Activated CD4-positive, CD25-positive, alpha-beta regulatory T cell treated with anti-CD3 and anti-CD28 coated beads, Interleukin-2, amount 50 U/mL, for 72 hours (primary cell): ENCODE results near the gene CALML3.
A peak's percentile ranks its signal among the peaks of the same experiment; 100 is the strongest.
"Not testable (repeated sequence)": the region's sequence is repeated elsewhere in the genome, so short reads cannot be mapped to it uniquely, and the experiment has no call there.

Experiments used
- DNase-seq: peaks from one replicate; pipeline ENCODE4 v3.0.0; 2021

The CALML3 gene

DNA sequence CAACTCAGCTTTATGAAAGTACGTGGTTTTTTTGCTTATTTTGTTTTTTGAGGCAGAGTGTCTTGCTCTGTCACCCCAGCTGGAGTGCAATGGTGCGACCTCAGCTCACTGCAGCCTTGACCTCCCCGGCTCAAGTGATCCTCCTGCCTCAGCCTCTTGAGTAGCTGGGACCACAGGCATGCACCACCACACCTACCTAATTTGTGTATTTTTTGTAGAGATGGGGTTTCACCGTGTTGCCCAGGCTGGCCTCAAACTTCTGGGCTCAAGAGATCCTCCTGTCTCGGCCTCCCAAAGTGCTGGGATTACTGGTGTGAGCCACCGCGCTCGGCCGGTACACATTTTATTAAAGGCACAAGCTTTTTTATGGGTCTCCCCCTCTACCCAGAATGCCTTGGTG is 34.3 kb downstream of the CALML3 start:
- DNase-seq: not testable (repeated sequence)

GRCh38 chr10:5559642-5560141 is 34.9 kb downstream of the CALML3 start:
- DNase-seq: no peak

GRCh38 chr10:5560142-5560816 is 35.5 kb downstream of the CALML3 start:
- no peak for DNase-seq

DNA sequence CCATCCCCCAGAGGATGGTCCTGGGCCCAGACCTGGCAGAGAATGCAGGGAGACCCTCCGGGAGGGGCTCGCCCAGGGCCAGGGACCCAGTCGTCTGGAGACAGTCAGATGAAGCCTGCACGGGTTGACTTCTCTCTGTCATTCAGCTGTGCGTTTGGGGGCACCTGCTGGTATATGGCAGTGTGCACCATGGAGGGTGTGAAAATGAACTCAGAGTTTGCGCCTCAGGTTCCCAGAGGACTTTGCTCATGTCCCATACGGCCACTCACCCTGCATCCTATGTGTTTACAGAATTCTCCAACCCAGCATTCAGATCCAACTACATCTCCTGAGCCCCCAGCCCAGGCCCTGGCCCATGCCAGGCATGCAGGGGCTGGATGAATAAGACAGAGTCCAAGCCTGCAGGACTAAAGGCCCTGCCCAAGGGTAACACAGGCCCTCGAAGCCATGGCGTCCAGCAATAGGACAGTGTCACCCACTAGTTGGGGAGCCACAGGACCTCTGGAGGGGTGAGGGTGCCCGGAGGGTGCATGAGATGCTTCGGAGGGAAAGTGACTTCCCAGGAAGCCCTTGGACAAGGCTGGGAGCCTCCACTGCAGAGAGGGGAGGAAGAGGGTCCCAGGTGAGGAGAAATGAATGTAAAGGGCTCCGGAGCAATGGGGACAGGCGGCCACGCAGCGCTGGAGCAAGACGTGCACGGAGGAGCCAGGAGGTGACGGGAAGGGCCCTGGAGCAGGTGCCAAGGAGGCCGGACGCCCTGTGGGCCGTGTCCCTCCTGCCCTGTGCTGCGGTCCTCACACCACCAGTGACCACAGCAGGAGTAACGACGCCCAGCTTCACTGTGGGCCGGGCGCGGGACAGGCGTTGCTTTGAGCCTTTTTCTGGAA is 36.3 kb downstream of the CALML3 start:
- DNase-seq: no peak

DNA sequence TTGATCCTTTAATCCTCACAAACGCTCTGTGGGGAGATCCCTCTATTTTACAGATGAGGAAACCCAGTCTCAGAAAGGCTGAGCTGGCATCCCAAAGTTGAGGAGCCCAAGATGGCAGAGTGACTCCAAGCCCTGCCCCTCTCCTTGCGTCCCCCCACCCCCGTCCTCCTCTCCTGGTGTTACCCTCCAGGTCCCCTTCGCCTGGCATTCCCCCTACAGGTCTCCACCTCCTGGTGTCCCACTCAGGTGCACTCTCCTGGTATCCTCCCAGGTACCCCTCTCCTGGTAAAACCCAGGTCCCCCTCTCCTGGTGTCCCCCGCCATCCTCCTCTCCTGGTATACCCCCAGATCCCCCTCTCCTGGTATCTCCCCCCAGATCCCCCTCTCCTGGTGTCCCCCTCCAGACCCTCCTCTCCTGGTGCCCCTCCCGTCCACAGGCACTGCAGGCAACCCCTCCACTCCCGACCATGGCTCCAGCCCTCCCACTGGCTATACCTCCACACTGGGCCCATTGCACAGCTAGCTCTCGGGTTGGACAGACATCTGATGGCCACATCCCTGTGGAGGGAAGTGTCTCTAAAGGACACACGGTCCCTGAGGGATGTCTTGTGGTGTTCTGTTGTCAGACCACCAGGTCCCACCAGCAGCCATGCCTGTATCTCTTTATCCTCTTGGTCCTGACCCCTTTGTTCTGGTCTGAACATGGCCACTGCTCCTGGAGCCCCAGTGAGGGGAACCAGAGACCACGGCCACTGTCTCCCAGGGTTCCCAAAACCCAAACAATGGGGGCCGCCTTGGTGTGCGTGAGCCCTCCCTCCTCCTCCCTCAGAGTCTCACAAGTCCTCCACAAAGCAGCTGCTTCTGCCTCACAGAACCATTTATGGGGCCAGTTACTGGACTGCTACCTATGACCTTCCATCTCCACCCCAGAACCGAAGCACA is 37.2 kb downstream of the CALML3 start:
- DNase-seq: no peak

DNA sequence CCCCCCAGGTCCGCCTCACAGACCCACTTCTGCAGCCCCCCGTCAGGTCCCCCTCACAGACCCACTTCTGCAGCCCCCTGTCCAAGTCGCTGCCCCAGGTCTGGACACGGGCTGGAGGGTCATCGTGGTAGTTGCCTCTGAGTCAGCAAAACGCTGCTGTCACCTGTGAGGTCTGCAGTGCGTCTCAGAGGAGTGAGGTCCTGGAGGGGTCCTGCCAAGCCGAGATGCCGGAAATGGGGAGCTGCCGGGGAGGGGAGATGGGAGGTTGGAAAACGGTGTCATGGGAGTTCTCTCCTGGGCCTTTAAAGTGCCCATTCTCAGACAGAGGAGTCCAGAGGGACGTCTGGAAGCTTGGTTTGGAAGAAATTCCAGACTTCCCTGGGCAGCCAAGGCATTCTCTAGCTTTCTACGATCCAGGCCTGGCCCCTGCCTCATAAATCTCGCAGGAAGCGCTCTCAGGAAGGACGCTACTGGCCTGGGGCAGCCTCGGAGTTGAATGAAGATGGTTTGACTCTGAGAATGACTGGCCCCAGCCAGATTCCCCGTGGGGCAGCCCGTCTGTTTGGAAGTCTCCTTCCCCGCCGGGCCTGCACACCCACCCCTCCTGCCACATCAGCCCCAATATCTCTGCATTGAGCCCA is 38.7 kb downstream of the CALML3 start:
- DNase-seq: no peak

- peak; percentile 51 for DNase-seq
Measured at GRCh38 chr10:5563991-5564536, 39.3 kb downstream of the CALML3 start.

DNA sequence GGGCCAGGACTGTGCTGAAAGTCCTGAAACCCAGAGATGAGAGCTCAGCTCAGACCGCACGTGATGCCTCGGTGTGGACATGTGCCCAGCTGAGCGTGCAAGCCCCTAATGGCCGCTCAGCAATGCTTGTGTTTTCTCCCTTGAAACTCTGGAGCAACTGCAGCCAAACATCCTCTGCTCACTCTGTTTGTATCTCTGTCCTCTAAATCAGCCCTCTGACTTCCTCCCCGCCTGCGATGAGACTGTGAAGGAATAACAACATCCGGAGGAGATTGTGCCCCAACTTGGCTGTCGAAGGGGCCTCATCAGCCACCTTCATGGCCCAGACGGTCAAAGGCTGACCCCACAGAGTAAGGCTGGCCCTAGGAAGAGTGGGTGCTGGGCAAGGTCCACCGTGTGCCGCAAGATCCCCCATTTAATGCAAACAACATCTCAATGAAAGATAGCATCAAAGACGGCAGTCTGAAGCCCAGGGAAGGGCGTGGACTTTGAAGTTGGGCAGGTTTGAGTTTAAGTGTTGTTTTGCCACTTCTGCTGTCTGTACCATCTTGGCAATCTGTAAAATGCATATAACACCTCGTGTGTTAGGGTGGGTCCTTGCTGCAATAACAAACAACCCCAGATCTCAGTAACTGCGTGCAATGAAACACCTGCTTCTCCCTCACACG is 39.9 kb downstream of the CALML3 start:
- DNase-seq: no peak

- DNase-seq: peak; percentile 24
Measured at GRCh38 chr10:5565205-5565545, 40.4 kb downstream of the CALML3 start.

DNA sequence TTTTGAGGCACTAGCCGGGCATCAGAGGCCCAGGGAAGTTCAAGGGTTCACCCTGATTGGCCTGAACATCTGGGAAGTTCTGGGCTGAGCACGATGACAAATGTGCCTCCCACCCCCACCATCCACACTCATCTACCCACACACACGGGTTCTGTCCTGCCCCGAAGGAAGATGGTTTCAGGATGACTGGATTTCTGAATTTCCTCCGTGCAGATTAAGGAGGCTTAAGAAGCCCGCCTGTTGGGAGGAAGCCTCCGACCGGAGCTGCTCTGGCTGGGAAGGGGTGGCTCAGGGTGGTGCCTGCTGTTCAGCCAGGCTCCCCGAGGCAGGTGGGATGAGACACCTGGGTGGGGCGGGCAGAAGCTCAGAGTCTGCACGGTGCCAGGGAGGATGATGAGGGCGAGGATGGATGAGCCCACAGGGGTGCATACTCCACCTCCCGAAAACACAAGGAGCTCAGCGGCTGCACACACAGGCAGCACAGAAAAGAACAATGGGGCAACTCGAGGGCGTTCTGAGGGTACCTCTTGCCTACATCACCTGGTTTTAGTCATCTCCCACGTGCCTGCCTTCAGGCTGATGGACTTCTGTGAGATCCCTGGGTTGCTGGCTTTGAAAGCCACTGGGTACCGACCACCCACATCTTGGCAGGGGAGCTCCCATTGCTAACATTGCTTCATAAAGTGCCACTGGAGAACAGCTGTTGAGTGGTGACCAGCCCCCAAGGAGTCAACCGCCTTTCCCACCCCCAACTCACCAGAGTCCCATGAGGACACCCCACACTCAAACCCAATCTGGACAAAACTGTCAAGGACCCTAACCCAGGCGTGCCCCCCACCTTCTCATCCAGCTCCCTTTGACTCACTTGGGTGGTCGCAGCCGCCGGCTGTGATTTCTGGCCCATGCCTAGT is 41.2 kb downstream of the CALML3 start:
- DNase-seq: no peak

DNA sequence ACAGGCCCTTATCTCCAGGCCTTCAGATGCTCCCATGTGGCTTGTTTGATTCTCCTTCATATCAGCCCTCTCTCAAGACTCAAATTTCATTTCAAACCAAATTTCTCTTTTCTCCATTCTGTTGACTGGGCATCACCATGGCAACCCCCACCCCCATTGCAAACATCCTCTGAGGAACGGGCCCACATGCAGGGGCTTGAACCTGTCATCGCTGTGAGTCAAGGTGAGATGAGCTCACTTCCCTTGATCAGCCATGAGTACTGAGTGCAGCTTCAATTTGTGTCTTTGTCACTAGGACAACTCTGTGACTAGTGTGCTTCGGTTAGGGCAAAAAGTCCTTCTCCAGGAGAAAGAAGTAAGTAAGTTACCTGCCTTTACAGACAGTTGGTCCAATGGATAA is 41.9 kb downstream of the CALML3 start:
- DNase-seq: no peak

DNA sequence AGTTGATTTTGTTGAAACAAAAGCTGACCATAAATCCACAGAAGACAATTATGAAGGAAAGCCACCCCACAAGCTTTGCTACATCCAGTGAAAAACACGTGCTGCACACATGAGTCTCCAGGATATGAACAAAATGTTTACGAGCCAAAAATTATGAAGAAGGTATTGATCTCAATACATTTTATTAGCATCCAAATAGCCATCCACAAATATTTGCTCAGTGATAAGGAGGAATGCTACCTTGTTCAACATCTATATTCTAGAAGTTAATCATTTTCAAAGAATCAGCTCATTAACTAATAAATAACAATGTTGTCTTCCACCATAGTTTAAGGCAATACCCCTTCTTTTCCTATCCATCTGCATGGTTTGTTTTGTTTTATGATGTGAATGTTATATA is 42.7 kb downstream of the CALML3 start:
- no peak for DNase-seq

DNA sequence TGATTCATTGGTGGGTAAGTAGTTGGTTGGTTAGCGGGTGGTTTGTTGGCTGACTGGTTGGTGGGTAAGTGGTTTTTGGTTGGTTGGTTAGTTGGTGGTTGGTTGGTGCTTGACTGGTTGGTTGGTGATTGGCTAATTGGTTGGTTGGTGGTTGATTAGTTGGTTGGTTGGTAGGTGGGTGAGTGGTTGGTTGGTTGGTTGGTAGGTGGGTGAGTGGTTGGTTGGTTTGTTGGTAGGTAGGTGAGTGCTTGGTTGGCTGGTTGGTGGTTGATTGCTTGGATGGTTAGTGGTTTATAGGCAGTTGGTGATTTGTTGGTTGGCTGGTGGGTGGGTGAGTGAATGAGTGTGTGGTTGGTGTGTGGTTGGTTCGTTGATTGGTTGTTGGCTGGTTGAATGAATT is 44.2 kb downstream of the CALML3 start:
- DNase-seq: no peak

GRCh38 chr10:5569568-5569967 is 44.8 kb downstream of the CALML3 start:
- no peak for DNase-seq

- no peak for DNase-seq
Measured at GRCh38 chr10:5570007-5570655, 45.4 kb downstream of the CALML3 start.

- DNase-seq: no peak
Measured at GRCh38 chr10:5570979-5571810, 46.4 kb downstream of the CALML3 start.

DNA sequence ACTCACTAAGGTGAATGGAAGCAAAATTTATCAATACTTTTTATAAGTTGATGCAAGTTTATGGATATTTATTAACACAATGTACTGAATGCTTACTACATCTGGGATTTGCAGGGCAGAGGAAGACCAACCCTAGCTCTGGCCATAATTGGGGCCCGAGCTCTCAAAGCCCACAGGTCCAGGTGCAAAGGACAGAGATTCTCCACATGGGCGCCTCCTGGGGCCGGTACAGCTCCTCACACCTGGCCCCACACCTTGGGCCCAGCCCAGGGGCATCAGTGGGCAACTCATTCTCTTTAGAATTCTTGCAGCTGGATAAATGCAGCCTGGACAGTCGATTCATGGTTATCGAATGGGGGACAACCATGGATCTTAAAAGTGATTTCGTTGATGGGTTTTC is 47.1 kb downstream of the CALML3 start:
- no peak for DNase-seq

DNA sequence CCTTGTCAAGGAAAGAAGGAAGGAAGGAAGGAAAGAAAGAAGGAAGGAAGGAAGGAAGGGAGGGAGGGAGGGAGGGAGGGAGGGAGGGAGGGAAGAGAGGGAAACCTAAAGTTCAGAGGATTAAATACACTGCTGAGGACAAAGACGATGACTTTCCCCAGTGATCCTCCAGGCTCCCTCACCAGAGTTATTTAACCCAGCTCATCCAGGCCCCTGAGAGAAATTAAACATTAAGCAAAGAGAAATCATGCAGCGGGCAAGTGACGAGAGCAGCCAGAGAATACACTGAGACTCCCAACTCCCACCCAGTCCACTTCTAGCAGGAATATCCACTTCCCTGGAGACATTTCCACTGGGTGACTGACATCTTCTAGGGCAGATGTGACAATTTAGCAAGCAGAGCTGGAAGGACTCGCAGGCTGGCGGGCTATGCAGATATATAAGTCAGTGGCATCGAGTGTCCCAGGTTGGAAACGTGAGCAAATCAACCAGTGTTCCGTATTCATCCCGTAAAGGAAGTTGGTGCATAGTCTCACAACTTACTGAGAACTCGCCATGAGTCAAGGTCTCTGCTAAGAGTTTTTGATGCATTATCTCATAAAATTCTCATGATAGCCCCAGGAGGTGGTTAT is 48.7 kb downstream of the CALML3 start:
- no peak for DNase-seq
